GM21576 (cell line): Measurements from ENCODE around the gene ZFP36L2.

Source experiments
- ATAC-seq: cut with Tn5 transposase; IDR thresholded peaks from one replicate; pipeline ENCODE4 v1.9.1; 2021; ENCODE audit warnings: mild to moderate bottlenecking, moderate library complexity; ENCODE audit not compliant: unreplicated experiment

The ZFP36L2 gene

DNA sequence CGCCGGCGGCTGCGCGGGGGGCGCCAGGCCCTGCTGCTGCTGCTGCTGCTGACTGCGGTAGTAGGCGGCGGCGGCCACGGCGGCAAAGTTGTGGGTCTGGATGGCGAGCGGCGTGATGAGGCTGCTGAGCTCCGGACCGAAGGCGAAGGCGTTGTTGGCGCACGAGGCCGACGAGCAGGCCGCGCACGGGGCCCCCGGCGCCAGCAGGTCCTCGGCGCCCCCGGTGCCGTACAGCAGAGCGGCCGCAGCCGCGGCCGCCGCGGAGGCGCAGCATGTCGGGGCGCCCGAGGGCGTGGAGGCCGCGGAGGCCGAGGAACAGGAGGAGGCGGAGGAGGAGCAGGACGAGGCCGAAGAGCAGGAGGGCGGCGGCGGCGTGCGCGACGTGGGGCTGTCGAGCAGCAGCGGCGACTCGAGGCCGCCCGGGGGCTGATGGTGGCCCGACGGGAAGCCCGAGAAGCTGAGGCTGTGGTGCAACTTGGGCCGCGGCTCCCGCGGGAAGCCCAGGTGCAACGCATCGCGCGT lies 1.8 kb downstream of the ZFP36L2 start:
- ATAC-seq = no peak

DNA sequence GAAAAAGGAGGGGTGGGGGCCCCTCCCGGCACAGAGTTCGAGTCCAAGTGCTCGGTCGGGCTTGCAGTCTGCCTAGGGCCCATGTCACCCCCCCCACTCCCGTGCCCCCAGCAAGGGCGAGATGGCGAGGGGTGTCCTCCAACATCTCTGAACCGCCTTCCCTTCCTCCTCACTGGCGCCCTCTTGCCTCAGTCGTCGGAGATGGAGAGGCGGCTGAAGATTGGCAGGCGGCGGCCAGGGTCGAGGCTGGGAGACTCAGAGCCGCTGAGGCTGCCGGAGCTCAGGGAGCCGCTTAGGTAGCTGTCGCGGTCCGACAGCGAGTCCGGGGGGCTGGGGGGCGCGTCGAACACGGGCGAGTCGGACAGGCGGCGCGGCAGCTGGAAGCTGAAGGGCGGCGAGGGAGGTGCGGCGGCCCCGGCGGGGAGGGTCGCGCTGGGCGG lies 2.3 kb downstream of the ZFP36L2 start:
- ATAC-seq = no peak

DNA sequence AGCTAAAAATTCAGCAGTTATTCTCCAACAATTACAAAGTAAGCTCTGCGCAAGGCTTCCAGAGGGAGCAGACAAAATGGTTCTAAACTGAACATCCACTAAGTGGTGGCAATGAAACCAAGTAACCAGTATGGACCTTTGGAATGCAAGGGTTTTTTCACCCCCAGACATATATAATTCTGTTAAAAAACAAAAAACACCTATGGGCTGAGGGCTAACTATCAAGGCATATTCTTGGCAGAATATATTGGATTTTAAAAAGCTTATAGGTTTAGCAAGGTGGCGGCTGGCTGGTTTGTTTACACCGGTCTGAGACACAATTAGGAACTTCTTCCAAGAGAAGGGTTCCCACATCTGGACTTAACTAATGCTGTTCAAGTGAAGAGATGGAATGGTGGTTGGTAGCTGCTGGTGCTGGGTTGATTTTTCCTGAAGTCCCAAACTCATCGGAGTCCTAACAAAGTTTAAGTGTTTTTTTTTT lies 2.8 kb downstream of the ZFP36L2 start:
- no peak for ATAC-seq

DNA sequence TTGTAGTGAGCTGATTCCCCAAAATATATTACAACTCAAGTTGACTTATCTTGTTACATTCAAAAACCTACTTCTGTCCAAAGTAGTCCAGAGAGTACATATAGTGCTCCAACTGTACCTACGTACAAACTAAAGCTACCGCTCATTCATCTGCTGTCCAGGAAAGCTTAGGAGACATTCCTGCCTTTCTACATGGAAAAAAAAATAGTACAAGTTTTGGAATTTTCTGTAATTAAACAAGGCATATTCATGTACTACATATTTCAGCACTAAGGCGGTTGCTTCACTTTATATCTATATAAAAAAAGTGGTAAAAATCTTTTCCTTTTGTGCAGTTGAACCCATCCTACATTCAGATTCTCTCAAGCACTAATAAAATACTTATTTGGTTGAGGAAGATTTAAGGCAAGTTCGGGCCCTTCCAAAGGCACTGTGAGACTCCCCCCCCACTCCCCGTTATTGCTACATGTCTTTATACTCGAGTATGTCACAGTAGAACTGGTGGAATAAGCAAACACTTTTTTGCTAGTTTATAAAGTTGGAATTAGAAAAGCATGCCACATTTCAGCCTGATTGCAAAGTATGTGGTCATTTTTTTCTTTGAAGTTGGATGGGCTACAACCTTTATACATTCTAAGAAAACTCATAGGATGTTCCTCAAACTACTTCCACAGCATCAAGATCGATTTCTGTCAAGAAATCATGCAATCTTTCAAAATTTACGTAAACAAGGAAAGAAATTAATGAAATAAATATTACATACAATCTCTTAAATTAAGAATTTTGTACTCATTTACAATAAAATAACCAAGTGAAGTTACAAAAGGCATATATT lies 3.7 kb downstream of the ZFP36L2 start:
- ATAC-seq = no peak

DNA sequence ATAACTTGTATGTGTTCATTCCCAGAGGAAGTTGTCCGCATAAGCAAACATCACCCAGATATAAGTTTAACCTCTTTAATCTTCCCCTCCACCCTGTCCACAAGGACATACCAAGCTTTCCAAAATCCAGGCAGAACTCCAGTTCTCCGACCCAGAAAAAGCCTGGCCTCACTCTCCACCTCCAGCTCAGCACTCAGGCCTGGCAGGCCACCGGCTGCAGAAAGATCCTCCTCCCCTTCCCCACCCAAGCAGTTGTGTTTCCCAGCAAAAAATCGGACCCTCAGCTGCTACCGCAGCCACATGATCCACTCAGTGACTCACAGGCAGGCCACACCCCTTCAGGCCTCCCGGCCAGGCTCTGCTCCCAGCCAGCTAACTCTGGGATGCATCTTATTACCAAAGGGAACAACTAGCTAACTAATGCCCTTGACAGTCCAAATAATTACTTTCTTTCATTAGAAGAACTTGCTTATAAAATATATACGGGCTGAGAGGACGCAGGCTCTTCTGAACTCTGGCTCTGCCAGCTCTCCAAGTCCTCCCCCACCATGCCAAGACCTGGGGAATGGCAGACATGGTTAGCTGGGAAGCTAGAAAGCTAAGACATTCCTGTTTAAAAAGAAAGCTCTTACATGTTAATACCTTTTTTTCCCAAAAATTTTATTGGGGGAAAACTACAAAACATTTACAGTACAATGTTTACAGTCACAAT lies 4.5 kb downstream of the ZFP36L2 start:
- ATAC-seq = no peak

DNA sequence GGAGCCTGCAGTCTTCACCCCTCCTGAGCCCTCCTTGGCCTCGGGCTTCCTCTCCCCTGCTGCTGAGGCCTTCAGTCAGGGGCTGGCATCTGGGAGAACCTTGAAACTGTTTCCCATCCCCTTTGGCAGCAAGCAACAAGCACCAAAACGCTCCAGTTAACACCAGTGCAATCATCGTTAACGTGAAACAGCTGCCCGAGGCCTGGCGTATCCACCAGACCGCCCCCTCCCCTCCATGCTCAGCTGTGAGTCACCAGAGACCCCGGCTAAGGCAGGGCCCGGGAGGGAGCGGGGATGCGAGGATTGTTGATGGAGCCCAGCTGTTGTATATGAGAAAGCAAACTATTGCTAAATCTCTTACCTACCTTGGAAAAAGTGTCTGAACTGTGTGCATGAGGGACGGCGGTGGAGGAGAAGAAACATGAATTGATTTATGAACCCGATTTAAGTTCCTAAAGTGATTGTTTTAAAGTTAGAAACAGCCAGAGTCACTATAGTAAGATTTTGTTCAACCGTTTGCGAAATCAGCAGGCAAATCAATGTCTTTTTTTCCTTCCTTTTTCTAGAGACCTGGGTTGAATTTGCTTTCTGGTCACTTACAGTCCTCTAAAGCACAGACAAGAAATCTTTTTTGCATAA lies 5.2 kb downstream of the ZFP36L2 start:
- no peak for ATAC-seq

DNA sequence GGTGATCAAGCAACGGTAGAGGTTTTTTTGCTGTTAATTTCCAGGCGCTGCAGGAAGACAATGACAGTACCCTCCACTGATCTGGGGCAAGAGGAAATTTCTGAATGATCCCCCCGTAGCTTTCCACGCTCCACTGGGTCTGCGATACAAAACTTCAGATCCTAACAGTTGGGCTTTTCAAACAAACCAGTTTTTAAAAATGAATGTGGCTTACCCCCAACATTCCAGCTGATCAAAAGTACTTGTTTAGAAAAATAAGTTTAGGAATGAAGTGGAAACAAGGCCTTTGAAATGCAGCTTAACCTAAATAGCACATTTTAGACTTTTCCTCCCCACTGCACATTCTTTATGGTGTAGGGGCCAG lies 5.7 kb downstream of the ZFP36L2 start:
- ATAC-seq = no peak

DNA sequence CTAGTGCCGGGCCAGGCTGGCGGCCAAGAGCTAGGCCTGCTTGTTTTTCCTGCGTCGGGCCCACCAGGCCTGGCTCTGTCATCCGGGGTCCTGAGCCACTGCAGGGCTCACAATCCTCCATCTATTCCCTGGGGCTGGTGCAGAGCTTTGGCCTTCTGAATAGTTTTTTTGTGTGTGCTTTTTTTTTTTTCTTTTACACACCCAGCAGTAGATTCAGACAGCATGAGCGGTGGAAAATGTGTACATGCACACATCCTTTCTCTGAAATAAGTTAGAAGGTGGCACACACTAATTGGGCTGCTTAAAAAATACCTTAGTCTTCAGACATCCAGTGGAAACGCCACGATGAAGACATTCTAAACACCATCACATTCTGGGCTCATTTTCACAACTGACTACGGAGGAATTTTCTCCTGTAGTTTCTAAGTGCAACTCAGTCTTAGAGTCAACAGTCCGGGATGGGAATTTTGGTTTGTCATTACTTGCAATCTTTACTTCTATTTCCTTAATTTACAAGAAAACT lies 6.1 kb downstream of the ZFP36L2 start:
- no peak for ATAC-seq

DNA sequence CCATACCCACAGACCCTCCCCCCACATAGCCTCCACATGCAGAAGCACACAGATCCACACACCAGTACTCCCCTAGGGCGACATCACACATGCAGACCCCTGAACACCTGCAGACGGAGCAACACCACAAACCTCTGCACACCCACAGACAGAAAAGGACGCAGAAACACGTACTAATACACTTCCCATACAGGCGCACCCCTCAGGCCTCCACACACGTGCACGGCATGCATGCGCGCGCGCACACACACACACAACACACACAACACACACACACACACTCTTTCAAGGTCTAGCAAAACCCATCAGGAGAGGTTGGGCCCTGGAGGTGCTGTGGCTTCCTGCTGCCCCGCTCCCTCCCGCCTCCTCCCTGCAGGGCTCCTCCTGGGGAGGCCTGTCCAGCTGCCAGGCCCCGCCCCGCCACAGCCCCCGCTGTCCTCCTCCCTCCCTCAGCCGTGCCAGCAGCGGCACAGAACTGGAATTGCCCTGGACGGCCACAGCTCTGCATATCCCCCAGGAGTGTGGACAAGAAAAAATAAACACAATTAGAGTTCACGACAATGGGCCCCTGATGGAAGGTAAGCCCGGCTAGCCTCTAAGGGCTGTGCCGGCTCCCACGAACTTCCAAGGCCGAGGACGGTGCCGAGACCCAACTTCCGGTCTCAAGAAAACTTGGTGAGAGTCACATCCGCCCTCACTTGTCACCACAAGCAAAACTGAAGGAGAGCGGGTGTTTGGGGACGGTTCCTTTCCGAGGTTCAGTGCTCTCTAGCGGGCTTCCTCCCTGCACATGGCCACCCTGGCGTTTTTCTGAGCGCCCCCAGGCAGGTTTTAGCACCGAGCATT lies 6.8 kb downstream of the ZFP36L2 start:
- ATAC-seq = peak; percentile 48

DNA sequence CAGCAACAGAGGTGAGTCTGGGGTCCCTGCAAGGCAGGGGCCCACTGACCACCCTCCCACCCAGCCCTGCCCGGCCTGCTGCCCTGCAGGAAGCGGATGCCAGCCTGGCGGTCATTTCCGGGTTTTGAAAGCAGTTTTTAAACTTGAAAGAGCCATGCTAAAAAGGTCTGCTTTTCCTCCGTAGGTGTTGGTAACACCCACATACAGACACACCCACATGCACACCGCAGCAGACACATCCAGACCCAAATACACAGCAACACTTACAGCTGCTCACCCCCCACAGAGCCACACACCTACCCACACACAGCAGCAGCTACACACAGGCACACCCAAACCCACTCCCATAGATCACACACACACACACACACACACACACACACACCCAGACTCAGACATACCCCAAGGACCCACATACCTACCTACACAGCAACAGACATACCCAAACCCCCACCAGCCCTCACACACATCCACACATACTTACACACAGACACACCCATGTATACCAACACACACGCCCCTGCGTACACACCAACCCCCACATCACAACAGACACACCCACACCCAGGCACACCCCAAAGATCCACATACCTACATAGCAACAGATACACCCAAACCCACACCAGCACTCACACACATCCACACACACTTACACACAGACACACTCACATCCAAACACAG lies 7.6 kb downstream of the ZFP36L2 start:
- ATAC-seq = peak; percentile 35

DNA sequence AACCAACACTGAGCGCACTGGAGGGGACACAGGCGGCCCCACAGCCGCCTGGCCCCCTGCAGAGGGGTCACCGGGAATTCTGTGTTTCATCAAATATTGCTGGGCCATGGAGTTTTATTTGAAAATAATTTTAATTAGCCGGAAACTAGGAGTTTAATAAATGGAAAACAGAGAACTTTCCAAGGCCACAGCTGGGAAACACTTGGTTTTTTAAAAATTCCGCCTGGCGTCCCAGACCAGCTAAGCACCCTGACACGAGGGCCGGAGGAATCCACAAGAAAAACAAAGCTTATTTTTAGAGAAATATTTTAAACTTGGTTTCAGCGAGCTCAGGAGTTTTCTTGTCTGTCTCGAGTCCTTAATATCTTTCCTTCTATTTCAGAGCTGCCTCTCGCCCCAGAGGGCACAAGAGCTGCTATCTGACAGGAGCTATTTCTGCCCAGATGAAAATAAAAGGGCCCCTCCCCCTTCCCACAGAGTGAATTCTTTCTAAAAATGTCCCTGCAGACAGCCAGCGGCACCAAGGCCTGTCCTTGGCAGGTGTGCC lies 8.2 kb downstream of the ZFP36L2 start:
- no peak for ATAC-seq

DNA sequence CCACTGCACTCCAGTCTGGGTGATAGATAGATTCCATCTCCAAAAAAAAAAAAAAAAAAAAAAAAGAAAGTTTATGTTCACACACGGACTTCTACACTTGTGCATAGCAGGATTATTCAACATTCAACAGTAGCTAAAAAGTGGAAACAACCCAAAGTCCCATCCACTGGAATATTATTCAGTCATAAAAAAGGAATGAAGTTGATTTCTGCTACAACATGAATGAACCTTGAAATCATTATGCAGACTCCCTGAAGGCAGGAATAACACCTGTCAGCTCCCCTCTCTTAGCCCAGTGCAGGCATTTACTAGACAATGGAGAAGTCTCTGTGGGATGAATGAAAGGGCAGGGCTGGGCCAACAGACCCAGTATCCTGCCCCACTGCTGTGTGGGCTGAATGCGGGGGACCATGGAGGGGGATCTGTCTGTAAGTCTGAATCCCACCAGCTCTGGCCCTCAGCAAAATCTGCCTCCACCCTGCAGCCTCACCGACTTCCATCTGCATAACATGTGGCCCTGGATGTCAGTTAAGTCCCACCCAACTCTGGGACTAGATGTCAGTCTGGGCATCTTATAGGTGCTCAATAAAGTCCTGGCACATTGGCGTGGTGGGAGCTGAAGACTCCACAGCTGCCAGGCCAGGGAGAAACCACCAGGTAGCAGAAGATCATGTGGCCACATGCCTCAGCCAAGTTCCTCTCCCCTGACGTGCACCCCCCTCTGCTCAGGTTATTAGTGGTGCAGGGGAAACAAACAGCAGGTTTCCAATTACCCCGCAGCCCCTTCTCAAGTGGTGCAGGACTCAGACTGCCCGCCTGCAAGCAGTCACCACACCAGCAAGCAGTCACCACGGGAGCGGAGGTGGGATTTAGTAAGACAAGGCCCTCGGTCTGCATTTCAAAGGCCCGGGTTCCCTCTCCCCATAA lies 8.9 kb downstream of the ZFP36L2 start:
- ATAC-seq = no peak

DNA sequence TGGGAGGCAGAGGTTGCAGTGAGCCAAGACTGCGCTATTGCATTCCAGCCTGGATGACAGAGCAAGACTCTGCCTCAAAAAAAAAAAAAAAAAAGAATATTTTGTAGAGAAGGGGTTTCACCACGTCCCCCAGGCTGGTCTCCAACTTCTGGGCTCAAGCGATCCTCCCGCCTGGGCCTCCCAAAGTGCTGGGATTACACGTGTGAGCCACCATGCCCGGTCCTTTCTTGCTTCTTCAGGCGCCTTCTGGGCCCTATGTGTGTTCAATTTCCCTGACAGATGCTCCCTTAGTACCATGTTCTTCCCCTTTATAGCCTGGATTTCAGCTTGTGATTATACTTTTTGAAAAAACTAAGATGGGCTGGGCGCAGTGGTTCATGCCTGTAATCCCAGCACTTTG lies 9.8 kb downstream of the ZFP36L2 start:
- no peak for ATAC-seq

DNA sequence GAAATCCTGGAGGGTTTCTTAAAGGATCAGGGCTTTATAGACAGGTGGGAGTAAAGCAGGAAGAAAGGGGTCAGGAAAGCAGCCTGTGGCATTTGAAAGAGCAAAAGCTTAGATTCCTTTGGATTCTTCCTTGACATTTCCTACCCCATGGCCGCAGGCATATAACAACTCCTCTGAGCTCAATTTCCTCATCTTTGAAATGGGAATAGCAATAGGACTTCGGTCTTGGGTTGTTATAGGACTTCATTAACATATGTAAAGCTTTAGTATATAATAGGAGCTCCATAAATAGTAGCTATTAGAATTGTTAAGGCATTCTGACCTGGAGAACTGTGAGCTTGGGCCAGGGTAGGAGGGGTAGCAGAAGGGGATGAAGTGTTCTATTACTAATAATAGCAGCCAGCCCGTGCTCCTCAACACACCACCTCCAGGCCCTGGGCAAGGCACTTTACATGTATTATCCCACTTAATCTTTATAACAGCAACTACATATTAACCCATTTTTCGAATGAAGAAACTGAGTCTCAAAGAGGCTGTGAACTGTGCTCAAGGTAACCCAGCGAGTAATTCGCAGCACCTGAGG lies 10.6 kb downstream of the ZFP36L2 start:
- no peak for ATAC-seq

DNA sequence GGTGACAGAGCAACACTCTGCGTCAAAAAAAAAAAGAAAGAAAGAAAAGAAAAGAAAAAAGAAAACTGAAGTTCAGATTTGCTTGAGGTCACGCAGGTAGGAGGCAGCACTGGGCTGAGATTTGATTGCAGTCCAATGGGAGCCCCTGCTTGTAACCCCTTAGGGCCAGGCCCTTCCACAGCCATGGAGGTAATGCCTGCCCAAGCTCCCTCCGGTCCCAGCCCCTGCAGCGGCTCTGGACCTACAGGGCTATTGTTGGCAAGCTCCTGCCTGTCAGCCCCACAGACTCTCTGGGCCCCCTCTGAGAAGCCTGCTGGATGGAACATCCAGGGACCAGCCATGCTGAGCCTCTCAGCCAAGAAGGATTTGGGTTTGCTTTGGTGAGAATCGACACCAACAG lies 12.2 kb downstream of the ZFP36L2 start:
- ATAC-seq = no peak

DNA sequence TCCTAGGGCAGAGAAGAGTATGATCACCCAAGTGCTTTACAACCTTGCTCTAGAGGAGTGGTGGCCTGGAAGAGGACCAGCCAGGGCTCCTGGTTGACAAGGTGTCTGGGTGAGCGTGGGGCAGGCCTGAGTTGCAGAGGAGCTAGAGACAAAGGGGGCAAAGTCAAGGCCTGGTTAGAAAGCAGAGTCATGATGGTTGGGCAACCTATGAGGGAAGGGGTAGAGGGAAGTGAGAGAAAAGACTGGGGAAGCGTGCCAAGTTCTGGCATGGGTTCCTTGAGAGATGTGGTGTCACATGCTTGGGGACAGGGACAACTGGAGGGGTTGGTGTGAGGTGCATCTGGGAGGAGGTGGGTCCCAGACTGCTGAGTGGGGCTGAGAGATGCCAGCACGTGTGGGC lies 13.5 kb downstream of the ZFP36L2 start:
- ATAC-seq = no peak

DNA sequence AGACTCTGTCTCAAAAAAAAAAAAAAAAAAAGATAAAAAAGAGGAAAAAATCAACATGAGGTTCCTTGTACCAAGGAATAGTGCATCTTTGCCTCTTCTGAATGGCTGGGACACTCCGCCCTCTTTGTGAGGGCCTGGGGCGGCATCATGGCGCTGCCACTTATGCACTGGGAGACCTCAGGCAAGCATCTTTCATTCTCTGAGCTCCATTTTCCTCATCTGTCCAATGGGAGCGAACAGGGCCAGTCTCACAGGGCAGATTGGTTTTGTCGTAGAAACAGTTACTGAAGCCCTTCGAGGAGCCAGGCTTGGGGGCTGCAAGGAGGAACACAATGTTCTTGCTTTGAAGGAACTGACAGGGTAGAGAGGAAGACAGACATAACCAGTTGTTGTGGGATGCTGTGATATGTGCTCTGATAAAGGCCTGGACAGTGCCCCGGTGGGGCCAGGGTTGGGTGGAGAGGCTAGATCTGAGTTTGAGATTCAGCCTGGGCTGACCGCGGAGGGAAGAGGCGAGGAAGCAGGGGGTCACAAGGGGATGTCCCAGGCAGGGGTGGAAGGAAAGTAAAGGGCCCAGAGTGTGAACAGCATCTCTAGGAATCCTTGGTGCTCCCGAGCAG lies 14.1 kb downstream of the ZFP36L2 start:
- ATAC-seq = no peak
